Gastrocnemius medialis (tissue), 4 donors: Measurements from ENCODE around the gene PAK5. TPM values are rescaled to one million over a fixed set of nuclear protein-coding genes. Genes with fewer than 3 reads are reported as not detected.

Source experiments
- ATAC-seq, 2 donors: fragments of 150-250 bp; one replicate each; pipeline ENCODE4 v1.9.1; 2016
- DNase-seq, 2 donors: peaks; one replicate each; pipeline ENCODE4 v3.0.0-alpha.2; 2019
- H3K27ac ChIP-seq, 4 donors: fragments of 200-600 bp; sonication (generic); 1 replicate in 1 of 4; 2 replicates in 3 of 4; pipeline ENCODE4 v1.5.1; 2016 to 2018; ENCODE audit warnings: mild to moderate bottlenecking in 2 of 4, moderate library complexity in 1 of 4
- H3K27me3 ChIP-seq, 3 donors: fragments of 200-600 bp; sonication (generic) in 2 of 3; 1 replicate in 1 of 3; 2 replicates in 2 of 3; pipeline versions ENCODE4 v1.5.1 to v1.6.0; 2016 to 2019; ENCODE audit warnings: mild to moderate bottlenecking in 1 of 3, moderate library complexity in 1 of 3
- H3K36me3 ChIP-seq, 2 donors: fragments of 200-600 bp; sonication (generic) in 1 of 2; one replicate each; pipeline ENCODE4 v1.5.1; 2017 to 2018
- H3K4me1 ChIP-seq, 2 donors: fragments of 200-600 bp; sonication (generic) in 1 of 2; one replicate each; pipeline ENCODE4 v1.5.1; 2016 to 2017; ENCODE audit warnings: mild to moderate bottlenecking in 2 of 2
- H3K4me3 ChIP-seq, 4 donors: fragments of 200-600 bp; sonication (generic) in 3 of 4; 1 replicate in 1 of 4; 2 replicates in 3 of 4; pipeline ENCODE4 v1.5.1; 2016 to 2019; ENCODE audit warnings: mild to moderate bottlenecking in 2 of 4
- H3K9me3 ChIP-seq, 3 donors: fragments of 200-600 bp; sonication (generic) in 2 of 3; 1 replicate in 1 of 3; 2 replicates in 2 of 3; pipeline ENCODE4 v1.5.1; 2016 to 2019
- CTCF ChIP-seq, 5 experiments: fragments of 450-650 bp in 3 of 5; fragments of 200-600 bp in 2 of 5; sonication (generic) in 2 of 5; IDR thresholded peaks in 4 of 5; conservative IDR thresholded peaks in 1 of 5; 1 replicate in 4 of 5; 2 replicates in 1 of 5; pipeline ENCODE4 v1.5.1; 2016 to 2019; ENCODE audit warnings: antibody characterized with exemption in 5 of 5, mild to moderate bottlenecking in 3 of 5, moderate library complexity in 3 of 5
- POLR2A ChIP-seq, 2 donors: fragments of 450-650 bp; IDR thresholded peaks; one replicate each; pipeline ENCODE4 v1.6.1; 2017; ENCODE audit warnings: antibody characterized with exemption in 2 of 2, mild to moderate bottlenecking in 2 of 2, moderate library complexity in 2 of 2
- in situ Hi-C, 4 donors: fragments of 200-750 bp; cut with MboI; loops; one replicate each; pipeline versions ENCODE4 v1.15.0 to v1.8.0; 2017; ENCODE audit warnings: low sequenced_read_pairs in 4 of 4
- intact Hi-C: fragments of 100-400 bp; cut with DNase I; formaldehyde crosslinking; loops from one replicate; pipeline ENCODE4 v1.15.1; 2023; ENCODE audit warnings: low total_unique reads
- total RNA-seq, 4 donors: library from RNA; depleted of rRNA; stranded (reverse); fragments of >200 nt; gene quantifications; one replicate each; pipeline versions ENCODE4 v1.1.0 to v1.2.3, GENCODE V29; 2016

The PAK5 gene
- total RNA-seq, 4 donors from 2014 or later = not detected

GRCh38 chr20:9884061-9884460, 45.2 kb upstream of the PAK5 start:
- H3K27me3 ChIP-seq = no peaks in the 10 kb centered on the region
- intact Hi-C loops = no loop called here
- ATAC-seq (no peak), DNase-seq (no peak)
- H3K4me3 ChIP-seq = no peak overlapping the region
- no peaks in the 10 kb centered on the region for H3K36me3 ChIP-seq
- TF ChIP-seq POLR2A (IDR thresholded peaks at IDR 0.05) = no peak
- TF ChIP-seq CTCF (IDR thresholded peaks at IDR 0.05 in 4 of 5, conservative IDR thresholded peaks at IDR 0.05 in 1 of 5) = no peak
- H3K9me3 ChIP-seq = no peaks in the 10 kb centered on the region
- H3K4me1 ChIP-seq = no peaks in the 10 kb centered on the region
- H3K27ac ChIP-seq = no peak overlapping the region
- in situ Hi-C loops = no loop called here

GRCh38 chr20:9877932-9878495, 39.1 kb upstream of the PAK5 start:
- Histone ChIP-seq H3K4me1 (no peaks in the 10 kb centered on the region), H3K27ac (no peak overlapping the region), H3K27me3 (no peaks in the 10 kb centered on the region), H3K36me3 (no peaks in the 10 kb centered on the region), H3K9me3 (no peaks in the 10 kb centered on the region), H3K4me3 (no peak overlapping the region)
- in situ Hi-C loops (no loop called here), intact Hi-C loops (no loop called here)
- ATAC-seq = no peak
- TF ChIP-seq POLR2A (IDR thresholded peaks at IDR 0.05) (no peak), CTCF (IDR thresholded peaks at IDR 0.05 in 4 of 5, conservative IDR thresholded peaks at IDR 0.05 in 1 of 5) (no peak)
- DNase-seq = no peak

- no peak for DNase-seq
- Histone ChIP-seq H3K4me3 (no peak overlapping the region), H3K27me3 (no peaks in the 10 kb centered on the region), H3K27ac (no peak overlapping the region), H3K9me3 (no peaks in the 10 kb centered on the region), H3K4me1 (no peaks in the 10 kb centered on the region), H3K36me3 (no peaks in the 10 kb centered on the region)
- TF ChIP-seq CTCF (IDR thresholded peaks at IDR 0.05 in 4 of 5, conservative IDR thresholded peaks at IDR 0.05 in 1 of 5) = no peak
- in situ Hi-C loops (no loop called here), intact Hi-C loops (no loop called here)
- ATAC-seq = no peak
Measured at GRCh38 chr20:9867196-9867980, 28.5 kb upstream of the PAK5 start.

GRCh38 chr20:9852566-9852965, 13.7 kb upstream of the PAK5 start:
- no peak overlapping the region for H3K27ac ChIP-seq
- in situ Hi-C loops (no loop called here), intact Hi-C loops (no loop called here)
- TF ChIP-seq CTCF (IDR thresholded peaks at IDR 0.05 in 4 of 5, conservative IDR thresholded peaks at IDR 0.05 in 1 of 5) (no peak), POLR2A (IDR thresholded peaks at IDR 0.05) (no peak)
- H3K4me1 ChIP-seq = no peaks in the 10 kb centered on the region
- no peaks in the 10 kb centered on the region for H3K36me3 ChIP-seq
- ATAC-seq (no peak), DNase-seq (no peak)
- no peaks in the 10 kb centered on the region for H3K27me3 ChIP-seq
- H3K4me3 ChIP-seq = no peak overlapping the region
- H3K9me3 ChIP-seq = no peaks in the 10 kb centered on the region
